ENCODE measurements around the gene ZNF718.
"Not testable (repeated sequence)": the region's sequence is repeated elsewhere in the genome, so short reads cannot be mapped to it uniquely, and the experiment has no call there.

The ZNF718 gene

GRCh38 chr4:161496-162284, 37.4 kb downstream of the ZNF718 start:
- DNase-seq, result no peak

GRCh38 chr4:169640-170039, 45.3 kb downstream of the ZNF718 start:
- not testable (repeated sequence) for DNase-seq

- DNase-seq, result not testable (repeated sequence)
Observed at GRCh38 chr4:171318-171717, 47.0 kb downstream of the ZNF718 start.

GRCh38 chr4:173666-174314, 49.5 kb downstream of the ZNF718 start:
- DNase-seq, result no peak

- no peak for DNase-seq
Observed at GRCh38 chr4:175986-176385, 51.7 kb downstream of the ZNF718 start.

GRCh38 chr4:176995-177394, 52.7 kb downstream of the ZNF718 start:
- DNase-seq, result no peak

GRCh38 chr4:182225-182624, 57.9 kb downstream of the ZNF718 start:
- DNase-seq, result not testable (repeated sequence)

- no peak for DNase-seq
Observed at GRCh38 chr4:188091-188490, 63.8 kb downstream of the ZNF718 start.

- not testable (repeated sequence) for DNase-seq
Observed at GRCh38 chr4:195159-195558, 70.9 kb downstream of the ZNF718 start.

GRCh38 chr4:200936-201335, 76.6 kb downstream of the ZNF718 start:
- DNase-seq, result peak in 1 of 3 experiments; percentile 18

GRCh38 chr4:202822-203221, 78.5 kb downstream of the ZNF718 start:
- not testable (repeated sequence) for DNase-seq

- no peak for DNase-seq
Observed at GRCh38 chr4:205097-205756, 80.9 kb downstream of the ZNF718 start.

GRCh38 chr4:206054-206453, 81.8 kb downstream of the ZNF718 start:
- DNase-seq, result no peak

GRCh38 chr4:208416-209096, 84.3 kb downstream of the ZNF718 start:
- DNase-seq, result peak in 2 of 3 experiments; percentile 0 to 14

- DNase-seq, result no peak
Observed at GRCh38 chr4:211033-211511, 86.8 kb downstream of the ZNF718 start.

- DNase-seq, result peak in 1 of 3 experiments; percentile 20
Observed at GRCh38 chr4:212438-213188, 88.3 kb downstream of the ZNF718 start.

GRCh38 chr4:213189-213535, 88.9 kb downstream of the ZNF718 start:
- DNase-seq, result not testable (repeated sequence)
